Astrocyte (in vitro differentiated cells and primary cell): ENCODE measurements around the gene PRAMEF1.

Experiments used
- EZH2 ChIP-seq: IDR thresholded peaks from 2 replicates; pipeline ENCODE4 v1.6.1; 2012; ENCODE audit warnings: mild to moderate bottlenecking, low read length, inconsistent platforms; ENCODE audit not compliant: insufficient read depth
- TF ChIP-seq, protein P1 (sequence below): IDR thresholded peaks from 2 replicates; pipeline ENCODE4 v1.5.1; 2011; ENCODE audit warnings: low read depth, mild to moderate bottlenecking, inconsistent platforms, low read length, moderate library complexity; ENCODE audit not compliant: insufficient read depth

DNA sequence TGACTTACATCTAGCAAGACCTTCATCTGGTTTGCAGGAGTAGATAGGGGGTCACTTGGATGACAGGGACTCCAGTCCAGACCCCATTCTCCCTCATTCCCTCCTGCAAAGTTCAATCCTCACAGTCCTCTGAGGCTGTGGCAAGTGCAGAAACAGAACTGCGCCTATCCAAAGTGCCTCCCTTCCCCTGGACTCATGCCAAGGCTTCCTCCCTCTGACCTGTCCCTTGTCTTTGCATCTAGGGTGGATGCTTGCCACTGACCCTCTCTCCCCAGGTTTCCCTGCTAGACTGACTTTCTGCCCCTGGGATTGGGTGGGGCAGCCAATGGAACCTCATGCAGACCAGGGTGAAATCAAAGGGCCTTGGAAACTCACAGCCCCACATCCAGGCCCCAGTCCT lies 18.7 kb downstream of the PRAMEF1 start:
- TF ChIP-seq, protein P1, sequence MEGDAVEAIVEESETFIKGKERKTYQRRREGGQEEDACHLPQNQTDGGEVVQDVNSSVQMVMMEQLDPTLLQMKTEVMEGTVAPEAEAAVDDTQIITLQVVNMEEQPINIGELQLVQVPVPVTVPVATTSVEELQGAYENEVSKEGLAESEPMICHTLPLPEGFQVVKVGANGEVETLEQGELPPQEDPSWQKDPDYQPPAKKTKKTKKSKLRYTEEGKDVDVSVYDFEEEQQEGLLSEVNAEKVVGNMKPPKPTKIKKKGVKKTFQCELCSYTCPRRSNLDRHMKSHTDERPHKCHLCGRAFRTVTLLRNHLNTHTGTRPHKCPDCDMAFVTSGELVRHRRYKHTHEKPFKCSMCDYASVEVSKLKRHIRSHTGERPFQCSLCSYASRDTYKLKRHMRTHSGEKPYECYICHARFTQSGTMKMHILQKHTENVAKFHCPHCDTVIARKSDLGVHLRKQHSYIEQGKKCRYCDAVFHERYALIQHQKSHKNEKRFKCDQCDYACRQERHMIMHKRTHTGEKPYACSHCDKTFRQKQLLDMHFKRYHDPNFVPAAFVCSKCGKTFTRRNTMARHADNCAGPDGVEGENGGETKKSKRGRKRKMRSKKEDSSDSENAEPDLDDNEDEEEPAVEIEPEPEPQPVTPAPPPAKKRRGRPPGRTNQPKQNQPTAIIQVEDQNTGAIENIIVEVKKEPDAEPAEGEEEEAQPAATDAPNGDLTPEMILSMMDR: no peak
- TF ChIP-seq EZH2: no peak
